OCI-M2 (cell line): Measurements from ENCODE around the gene CCDC169.
"Not testable (repeated sequence)": the region's sequence is repeated elsewhere in the genome, so short reads cannot be mapped to it uniquely, and the experiment has no call there.

Source experiments
- DNase-seq: peaks from one replicate; lab custom pipeline; 2025; ENCODE audit not compliant: unreplicated experiment; lab: John Stamatoyannopoulos, UW

CCDC169 gene

DNA sequence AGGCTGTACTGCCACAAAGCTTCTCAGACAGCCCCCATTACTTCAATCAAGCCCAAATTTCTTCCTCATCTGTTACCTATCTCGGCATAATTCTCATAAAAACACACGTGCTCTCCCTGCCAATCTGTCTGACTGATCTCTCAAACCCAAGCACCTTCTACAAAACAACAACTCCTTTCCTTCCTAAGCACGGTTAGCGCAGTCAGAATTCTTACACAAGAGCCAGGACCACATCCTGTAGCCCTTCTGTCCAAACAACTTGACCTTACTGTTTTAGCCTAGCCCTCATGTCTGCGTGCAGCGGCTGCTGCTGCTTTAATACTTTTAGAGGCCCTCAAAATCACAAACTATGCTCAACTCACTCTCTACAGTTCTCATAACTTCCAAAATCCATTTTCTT, 22.2 kb upstream of the CCDC169 start:
- DNase-seq: not testable (repeated sequence)

DNA sequence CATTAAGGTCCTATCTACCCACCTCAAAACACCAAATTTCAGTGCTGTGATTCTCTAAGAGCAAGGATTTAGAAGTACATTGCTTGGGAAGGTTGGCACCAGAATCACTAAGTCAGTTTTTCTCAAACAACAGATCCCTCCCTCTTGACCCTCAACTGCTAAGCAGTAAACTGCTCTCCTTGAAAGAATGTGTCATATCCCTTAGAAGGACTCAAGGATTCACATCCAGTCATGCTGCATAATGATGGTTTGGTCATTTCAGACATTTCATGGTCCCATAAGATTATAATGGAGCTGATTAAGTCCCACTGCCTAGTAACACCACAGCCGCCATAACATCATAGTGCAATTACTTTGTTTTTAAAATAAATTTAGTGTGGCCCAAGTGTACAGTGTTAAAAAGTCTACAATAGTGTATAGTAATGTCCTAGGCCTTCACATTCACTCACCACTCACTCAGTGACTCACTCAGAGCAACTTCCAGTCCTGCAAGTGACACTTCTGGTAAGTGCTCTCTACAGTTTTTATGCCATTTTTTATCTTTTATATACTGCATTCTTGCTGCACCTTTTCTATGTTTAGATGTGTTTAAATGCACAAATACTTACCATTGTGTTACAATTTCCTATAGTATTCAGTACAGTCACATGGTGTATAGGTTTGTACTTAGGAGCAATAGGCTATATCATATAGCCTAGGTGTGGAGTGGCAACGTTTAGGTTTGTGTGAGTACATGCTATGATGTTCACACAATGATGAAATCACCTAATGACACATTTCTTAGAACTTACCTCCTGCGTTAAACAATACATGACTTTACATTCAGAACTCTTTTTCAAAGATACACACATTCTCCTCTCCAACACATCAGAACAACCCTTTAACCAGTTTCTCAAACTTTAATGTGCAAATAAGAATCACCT, 15.7 kb upstream of the CCDC169 start:
- no peak for DNase-seq

DNA sequence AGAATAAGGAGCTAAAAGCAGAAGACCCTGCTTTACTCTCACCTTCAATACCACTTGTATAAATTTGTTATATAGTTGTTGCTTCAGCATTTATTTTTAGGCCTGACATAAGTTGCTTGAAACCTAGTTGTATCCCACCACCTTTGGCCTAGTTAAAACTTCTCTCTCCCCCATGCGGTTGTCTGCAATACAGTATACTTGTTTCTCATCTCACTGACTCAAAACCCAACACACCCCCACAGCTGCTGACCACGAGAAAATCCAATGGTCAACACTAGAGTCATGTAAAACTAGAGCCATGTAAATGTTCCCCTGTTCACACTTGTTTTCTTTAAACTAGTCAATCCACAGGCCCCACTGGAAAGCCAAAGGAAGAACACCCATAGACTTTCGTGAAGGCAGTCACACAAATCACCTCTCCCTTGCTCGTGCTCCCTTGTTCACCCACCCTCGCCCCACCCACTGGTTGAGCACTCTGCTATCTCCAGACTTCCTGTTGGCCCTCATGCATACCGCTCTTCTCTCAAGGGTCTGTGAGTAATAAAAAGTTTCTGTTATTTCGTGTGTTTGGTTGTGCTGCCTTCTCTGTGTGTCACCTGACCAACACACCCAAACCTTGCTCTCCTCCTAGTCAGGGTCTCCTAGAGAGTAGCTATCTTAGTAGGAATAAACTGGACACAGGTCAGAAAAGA, 12.9 kb upstream of the CCDC169 start:
- DNase-seq: no peak

DNA sequence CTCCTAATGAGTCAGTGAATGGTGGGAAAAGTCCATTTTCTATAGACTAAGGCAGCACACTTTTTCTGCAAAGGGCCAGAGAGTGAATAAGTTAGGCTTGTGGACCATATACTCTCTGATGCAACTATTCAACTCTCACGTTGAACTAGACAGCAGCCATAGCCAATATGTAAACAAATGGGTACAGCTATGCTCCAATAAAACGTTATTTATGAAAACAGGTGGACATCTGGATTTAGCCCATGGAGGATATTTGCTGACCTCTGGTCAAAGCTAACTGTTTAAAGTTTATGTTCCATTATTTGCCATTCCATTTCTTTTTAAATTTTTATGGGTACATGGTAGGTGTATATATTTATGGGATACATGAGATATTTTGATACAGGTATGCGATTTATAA, 4.7 kb upstream of the CCDC169 start:
- no peak for DNase-seq

DNA sequence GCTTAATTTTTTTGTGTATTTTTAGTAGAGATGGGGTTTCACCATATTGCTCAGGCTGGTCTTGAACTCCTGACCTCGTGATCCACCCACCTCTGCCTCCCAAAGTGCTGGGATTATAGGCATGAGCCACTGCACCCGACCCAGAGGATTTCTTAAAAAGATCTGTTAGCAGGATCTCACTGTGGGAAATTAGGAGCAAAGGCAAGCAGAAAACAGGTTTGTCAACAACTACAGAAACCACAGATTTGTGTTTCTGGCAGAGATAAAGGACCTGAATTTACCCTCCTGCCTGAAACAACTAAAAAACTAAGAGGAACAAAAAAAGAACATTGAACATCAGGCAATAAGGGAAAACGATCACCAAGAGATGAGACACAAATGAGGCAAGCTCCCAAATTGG, 1.9 kb upstream of the CCDC169 start:
- DNase-seq: not testable (repeated sequence)

DNA sequence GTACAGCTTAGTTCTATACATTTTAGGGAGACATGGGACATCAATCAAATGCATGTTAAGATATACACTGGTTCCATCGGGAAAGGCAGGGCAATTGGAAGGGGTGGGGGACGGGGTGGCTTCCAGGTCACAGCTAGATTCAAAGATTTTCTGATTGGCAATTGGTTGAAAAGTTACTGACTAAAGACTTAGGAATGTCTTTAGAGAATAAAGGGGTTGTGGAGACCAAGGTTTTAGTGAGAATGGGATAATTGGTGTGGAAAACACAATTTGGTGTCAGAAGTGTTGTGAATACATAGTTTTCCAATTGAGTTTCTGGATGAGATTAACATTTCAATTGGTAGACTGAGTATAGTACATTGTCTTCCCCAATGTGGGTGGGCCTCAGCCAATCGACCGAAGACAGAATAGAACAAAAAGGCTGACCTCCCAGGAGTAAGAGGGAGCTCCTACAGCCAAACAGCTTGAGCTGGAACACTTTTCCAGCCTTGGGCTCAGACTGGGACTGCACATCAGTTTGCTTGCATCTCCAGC, 988 bp upstream of the CCDC169 start:
- DNase-seq: no peak

DNA sequence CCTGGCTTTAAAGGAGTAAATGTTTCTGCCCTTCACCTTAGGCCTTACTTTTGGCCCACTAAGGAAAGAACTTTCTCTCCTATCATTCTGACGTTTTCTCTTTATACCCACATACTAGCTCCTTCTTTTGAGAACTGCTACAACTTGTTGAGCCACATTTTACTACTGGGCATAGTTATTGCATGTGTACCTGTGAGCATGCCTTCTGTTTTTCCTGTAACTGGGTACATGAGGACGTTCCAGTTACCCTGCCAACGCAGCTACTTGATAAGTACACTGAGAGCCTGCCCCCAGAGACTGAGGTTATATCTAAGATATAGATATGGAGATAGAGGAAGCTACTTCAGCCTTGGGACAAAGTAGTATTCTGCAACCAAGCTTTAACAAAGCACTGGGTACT, 3.5 kb downstream of the CCDC169 start:
- no peak for DNase-seq

DNA sequence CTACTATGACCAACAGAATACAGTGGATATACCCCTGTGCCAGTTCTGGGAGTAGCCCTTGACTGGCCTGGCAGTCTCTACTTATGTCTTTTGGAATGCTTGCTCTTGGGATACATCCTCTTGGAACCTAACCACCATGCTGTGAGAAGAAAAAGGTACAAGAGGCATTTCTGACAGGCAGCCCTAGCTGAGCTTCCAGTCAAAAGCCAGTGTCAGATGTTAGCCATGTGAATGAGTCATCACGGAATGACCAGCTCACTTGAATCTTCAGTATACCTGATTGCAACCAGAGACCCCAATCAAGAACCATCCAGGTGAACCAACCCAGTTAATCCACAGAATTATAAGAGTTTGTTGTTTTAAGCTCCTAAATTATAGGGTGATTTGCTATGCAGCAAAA, 4.1 kb downstream of the CCDC169 start:
- DNase-seq: no peak

DNA sequence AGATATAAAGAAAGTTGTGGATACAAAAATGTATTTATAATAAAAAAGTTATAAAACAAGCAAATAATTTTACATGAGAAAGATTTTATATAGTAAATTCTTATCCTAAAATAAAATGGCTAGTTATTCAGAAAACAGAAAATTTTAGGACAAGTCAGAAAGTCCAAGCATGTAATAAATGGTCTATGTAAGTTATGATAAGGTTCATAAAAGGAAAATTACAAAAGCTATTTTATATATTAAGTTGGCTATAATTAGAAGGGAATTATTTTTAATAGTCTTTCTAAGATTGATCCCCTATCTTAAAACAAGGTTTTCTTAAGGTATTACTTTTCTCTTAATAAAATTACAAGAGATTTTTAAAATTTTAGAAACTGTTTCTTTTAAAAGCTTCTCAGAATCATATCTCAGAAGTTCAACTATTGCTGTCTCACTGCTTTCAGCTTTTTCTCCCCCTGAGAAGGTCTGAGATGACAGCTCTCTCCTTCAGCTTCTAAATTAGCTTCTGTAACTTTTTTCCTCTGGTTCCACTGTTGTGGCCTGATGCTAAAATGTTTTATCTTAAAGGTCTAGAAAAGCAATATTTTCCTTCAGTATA, 8.7 kb downstream of the CCDC169 start:
- DNase-seq: no peak

DNA sequence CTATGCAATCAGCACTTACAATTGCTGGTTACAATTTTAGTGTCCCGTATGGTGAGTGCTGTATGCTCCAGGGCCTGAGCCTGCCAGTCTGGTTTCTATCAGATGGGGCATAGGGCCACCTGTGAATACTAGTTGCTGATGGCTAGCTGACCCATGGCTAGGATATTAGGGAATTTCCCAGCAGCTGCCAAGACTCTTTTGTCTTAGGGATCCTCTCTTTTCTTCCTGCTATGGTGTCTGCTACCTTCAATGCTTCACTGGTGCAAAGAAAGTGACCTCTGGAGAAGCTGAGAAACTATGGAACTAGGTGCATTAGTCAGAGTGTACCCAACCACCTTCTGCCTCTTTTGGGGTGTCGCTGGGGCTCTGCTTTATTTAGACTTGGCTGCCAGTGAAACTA, 11.6 kb downstream of the CCDC169 start:
- no peak for DNase-seq

DNA sequence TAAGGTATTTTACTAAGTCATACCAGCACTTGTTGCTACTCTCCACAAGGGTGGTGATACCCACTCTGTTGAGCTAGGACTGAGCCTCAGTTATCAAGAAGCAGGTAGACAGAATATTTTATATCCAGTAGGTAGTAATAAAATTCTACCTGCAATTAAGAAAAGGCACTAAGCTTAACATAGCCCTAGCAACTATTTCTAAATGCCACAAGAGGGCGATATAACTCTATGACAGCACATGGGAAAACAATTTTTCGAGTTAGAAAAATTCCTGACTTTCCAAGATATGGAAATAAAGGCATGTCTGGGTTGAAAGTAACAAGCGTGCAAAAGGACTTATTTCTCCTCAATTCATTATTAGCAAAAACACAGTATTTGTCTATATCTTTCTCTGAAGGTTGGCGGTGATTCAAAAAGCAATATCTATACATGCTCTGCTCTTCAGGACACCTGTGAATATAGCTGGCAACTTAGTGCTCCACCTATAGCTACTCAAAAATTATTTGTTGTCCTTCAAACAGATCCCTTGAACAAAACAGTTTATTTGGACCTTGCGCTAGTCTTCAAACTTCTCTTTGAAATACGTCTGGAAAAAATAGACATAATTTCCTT, 14.7 kb downstream of the CCDC169 start:
- DNase-seq: no peak

DNA sequence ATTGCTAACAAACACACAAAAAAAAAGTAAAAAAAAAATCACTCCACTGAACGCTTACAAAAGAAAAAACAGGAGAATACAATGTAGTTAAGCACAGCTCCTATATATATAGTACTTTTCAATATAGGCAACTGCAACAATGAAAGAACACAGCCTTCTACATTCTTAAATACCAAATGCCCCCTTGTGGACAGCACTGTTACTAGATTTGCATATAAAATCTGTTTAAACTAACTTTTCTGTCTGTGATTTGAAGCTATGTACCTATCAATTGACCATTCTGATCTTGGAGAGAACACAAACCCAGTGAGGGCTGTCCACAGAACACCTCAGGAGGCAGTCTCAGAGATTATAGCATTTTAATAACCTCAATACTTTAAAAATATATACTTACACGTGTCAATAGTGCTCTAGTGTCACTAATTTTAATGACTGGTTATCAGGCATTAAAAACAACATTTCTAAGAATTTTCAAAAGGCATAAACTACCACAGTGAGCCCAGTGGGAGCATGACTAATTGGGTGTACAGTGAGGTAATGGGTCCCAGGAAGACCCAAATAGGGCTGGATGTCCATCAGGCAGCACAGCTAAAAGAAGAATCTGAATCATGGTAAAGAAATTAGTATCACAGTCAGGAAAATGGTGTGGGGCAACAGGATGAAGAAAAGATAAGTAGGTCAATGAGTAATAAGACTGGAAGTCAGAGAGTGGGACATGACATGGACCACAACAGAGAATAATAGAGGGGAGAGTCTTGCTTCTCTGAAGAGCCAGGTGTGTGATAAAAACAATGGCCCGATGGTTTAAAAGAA, 22.2 kb downstream of the CCDC169 start:
- DNase-seq: no peak

DNA sequence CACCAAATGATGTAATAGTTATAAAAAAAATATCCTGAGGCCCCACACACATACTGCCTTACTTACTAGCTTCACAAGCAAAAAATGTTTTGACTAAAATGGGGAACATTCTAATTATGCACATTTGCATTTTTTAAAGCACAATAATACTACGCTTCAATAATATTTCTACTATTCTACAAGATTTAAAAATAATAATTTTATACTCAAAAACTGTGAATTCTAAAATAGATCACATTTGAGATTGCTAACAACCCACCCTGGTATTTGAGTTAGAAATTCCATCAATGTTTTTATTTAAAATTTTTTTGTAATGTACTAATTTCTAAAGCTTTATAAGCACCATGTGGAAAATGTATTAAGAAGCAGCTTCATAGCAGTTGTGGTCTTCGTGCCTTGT, 24.2 kb downstream of the CCDC169 start:
- no peak for DNase-seq

DNA sequence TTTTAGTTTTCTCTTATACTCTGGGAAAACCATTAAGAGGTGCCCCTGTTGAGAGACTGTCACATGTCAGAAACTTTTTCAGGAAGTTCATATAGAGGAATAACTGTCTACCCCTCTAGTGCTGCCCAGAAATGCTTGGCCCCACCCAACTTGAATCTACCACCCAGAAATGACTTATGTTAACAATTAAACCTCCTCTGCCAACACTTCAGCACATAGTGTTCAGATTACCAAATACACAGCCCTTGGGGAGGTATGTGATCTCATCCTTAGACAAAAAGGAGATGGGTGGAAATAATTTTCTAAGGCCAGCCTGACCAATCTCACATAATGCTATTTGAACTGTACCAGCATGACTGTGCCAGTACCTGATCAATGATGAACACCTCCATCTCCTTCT, 35.6 kb downstream of the CCDC169 start:
- no peak for DNase-seq

DNA sequence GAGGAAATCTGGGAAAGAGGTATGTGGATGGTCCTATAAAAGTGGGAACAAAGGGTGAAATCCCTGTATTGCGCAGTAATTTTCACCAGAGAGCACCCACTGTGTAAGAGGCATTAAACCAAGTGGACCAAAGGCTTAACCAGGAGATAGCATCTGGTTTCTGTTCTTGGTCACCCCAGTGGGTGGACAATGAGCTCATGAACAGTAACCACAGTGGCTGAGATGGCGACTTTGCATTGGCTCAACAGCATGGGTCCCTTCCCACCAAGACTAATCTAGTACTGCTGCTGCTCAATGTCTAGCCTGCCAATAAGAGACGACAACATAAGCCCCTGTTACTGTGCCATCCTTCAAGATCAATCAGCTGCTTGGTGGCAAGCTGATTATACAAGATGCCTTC, 36.6 kb downstream of the CCDC169 start:
- DNase-seq: no peak

DNA sequence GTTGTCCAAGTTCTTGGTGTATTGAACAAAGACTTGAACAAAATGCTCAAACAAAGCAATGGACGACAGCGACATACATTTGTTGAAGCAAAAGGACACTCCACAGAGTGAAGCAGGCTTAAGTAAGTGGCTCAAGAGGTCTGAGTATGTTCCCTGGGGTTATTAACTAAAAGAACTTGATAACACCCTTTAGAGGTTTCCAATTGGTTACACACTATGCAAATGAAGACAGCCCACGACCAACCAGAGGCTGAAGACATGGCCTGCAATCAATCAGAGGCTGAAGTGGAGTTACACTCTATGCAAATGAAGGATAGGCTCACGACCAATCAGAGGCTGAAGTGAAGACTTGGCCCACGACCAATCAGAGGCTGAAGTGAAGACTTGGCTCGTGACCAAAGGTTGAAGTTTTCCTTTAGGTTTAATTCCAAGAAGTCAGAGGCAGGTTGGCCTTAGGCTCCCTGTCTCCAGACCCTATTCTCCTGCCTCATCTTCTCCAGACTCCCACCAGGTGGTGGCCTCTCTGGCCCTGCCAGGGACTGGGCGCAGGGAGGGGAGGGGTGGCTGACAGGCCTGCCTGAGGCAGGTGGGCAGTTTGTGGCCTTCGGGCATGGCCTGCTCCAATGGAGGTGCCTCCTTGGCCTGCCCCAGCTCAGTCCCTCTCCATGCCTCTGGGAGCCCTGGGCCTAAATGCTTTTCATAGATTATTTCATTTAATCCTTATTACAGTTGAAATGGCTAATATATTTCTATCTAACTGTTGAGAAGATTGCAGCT, 38.1 kb downstream of the CCDC169 start:
- no peak for DNase-seq

DNA sequence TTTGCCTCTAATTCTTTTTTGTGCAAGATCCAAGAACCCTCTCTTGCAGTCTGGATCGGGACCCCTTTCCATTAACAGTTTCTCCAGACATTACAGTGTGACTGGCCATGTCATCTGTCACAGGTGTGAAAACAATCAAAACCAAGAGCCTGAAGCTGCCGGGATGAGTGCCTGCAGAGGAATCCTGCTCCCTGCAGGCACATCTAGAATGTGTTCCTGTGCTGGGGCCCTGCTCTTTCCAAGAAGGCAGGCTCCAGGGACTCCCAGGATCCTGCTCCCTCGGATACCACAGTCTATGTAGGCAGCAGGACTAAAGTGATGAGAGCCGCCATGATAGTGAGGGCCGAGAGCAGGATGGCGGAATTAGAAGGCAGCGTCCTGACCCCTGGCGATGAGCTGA, 38.8 kb downstream of the CCDC169 start:
- no peak for DNase-seq

DNA sequence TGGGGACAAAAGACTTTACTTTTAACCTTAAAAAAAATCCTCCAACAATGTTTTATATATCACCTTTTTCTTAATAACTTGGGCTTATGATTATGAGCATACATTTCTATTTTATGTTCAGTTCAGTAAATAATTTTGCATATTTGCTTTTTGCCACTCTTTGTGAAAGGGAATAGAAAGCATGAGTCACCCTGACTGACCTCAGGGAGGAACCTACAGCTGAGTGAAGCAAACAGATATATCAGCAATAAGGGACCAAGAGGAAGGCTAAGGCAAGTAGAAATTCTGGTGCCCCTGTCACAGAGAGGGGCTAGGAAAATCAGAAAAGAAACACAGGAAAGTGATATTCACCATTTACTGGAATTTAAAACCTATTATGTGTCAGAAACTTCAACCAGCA, 46.1 kb downstream of the CCDC169 start:
- no peak for DNase-seq

DNA sequence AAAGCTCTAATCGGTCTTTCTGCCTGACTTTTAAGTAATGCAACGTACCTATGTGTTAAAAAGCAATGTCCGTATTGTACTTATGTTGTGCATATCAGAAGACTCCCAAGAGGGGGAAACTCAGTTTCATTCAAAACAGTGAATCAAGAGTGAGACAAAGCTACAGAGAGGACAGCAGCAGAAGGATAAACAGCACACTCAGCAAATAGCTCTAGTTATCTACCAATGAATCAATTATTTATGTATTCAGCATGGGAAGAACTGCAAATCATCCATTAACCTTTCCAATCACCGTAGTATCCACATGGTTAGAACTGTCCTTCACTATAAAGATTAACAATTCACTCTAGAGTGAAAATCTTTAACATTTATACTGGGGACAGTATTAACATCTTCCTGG, 46.6 kb downstream of the CCDC169 start:
- DNase-seq: no peak

DNA sequence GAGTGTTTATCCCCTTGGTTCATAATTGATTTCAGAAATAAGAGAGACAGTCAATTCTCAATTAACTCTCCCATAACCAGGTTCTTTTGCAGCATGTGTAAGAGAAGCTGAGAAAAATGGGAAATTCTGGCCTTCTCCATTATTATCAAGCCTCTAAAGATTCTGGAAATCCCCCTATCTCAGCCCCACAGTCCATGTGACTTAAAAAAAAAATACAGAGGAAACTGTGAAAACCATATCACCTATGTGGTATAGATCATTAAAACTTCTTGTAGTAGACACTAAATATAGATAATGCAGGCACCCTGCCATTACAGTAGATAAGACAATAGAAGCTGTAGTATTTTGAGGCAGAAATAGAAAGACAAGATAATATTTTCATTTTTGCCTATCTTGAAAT, 48.9 kb downstream of the CCDC169 start:
- DNase-seq: no peak
